NT2/D1 (cell line): ENCODE measurements around the gene KRTAP5-4.

ENCODE experiments used
- SUZ12 ChIP-seq: IDR thresholded peaks from 2 replicates; pipeline ENCODE4 v1.6.1; 2011; ENCODE audit not compliant: insufficient read length, insufficient read depth; ENCODE audit errors: extremely low read depth
- YY1 ChIP-seq: IDR thresholded peaks from 2 replicates; pipeline ENCODE4 v1.6.1; 2011; ENCODE audit not compliant: insufficient read length, insufficient read depth
- ZNF274 ChIP-seq: IDR thresholded peaks from 2 replicates; pipeline ENCODE4 v1.6.1; 2011; ENCODE audit warnings: mild to moderate bottlenecking, low read depth, low read length

DNA sequence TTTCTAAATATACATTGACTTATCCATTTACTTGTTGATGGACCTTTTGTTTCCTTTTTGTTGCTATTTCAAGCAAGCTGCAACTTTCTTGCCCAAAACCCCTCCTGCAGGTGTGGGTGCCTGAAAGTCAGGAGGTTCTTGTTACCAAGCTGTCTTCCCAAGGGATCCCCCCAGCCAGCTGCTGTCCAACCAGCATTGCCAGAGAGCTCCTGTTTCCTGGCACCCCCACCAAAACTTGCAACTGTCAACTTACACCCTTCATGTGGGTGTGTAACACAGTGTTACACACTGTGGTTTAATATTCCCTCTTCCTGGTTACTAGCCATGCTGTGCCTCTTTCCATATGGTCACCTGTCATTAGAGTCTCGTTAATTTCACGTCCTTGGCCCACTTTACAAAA is 35.2 kb downstream of the KRTAP5-4 start:
- TF ChIP-seq YY1 (no peak), ZNF274 (no peak), SUZ12 (no peak)
